HG02973 (cell line): Measurements from ENCODE around the gene SMO.
A peak's percentile ranks its signal among the peaks of the same experiment; 100 is the strongest.
"Not testable (repeated sequence)": the region's sequence is repeated elsewhere in the genome, so short reads cannot be mapped to it uniquely, and the experiment has no call there.

Experiments
- ATAC-seq: cut with Tn5 transposase; IDR thresholded peaks from one replicate; pipeline ENCODE4 v1.9.1; 2021; ENCODE audit warnings: moderate library complexity; ENCODE audit not compliant: unreplicated experiment

Gene SMO

GRCh38 chr7:129208667-129209066 lies 20.2 kb downstream of the SMO start:
- ATAC-seq, result no peak

- no peak for ATAC-seq
Measured at GRCh38 chr7:129209067-129209926, 20.9 kb downstream of the SMO start.

GRCh38 chr7:129210256-129210988 lies 22.0 kb downstream of the SMO start:
- no peak for ATAC-seq

GRCh38 chr7:129210989-129211312 lies 22.5 kb downstream of the SMO start:
- ATAC-seq, result no peak

- no peak for ATAC-seq
Measured at GRCh38 chr7:129212126-129212525, 23.7 kb downstream of the SMO start.

- ATAC-seq, result no peak
Measured at GRCh38 chr7:129212596-129212995, 24.2 kb downstream of the SMO start.

GRCh38 chr7:129213828-129214227 lies 25.4 kb downstream of the SMO start:
- no peak for ATAC-seq

GRCh38 chr7:129215691-129216090 lies 27.3 kb downstream of the SMO start:
- ATAC-seq, result not testable (repeated sequence)

GRCh38 chr7:129216101-129216715 lies 27.8 kb downstream of the SMO start:
- ATAC-seq, result not testable (repeated sequence)

GRCh38 chr7:129216821-129217416 lies 28.5 kb downstream of the SMO start:
- ATAC-seq, result not testable (repeated sequence)

GRCh38 chr7:129218514-129219062 lies 30.2 kb downstream of the SMO start:
- ATAC-seq, result peak; percentile 51

- not testable (repeated sequence) for ATAC-seq
Measured at GRCh38 chr7:129219166-129219565, 30.7 kb downstream of the SMO start.

- ATAC-seq, result no peak
Measured at GRCh38 chr7:129222064-129222463, 33.6 kb downstream of the SMO start.

- ATAC-seq, result peak; percentile 87
Measured at GRCh38 chr7:129224251-129225205, 36.1 kb downstream of the SMO start, which contains the start of gene AHCYL2. TSS of gene AHCYL2 (plus strand) at chr7:129225030.

GRCh38 chr7:129225206-129225930 lies 36.9 kb downstream of the SMO start:
- ATAC-seq, result peak; percentile 32

GRCh38 chr7:129225931-129226572 lies 37.6 kb downstream of the SMO start:
- ATAC-seq, result no peak

GRCh38 chr7:129227646-129228578 lies 39.5 kb downstream of the SMO start:
- no peak for ATAC-seq

GRCh38 chr7:129228633-129229032 lies 40.2 kb downstream of the SMO start:
- no peak for ATAC-seq
